HepG2 (cell line): ENCODE data around the gene STIM1. TPM values are rescaled to one million over a fixed set of nuclear protein-coding genes. Genes with fewer than 3 reads are reported as not detected.

Source experiments
- ATF7 ChIP-seq, 2 experiments: fragments of 450-650 bp in 1 of 2; sonication (generic) in 1 of 2; formaldehyde crosslinking in 1 of 2; IDR thresholded peaks; 2 replicates each; pipeline versions ENCODE4 v1.4.0 to v1.6.1; 2016 to 2020; ENCODE audit warnings: antibody characterized with exemption in 1 of 2, mild to moderate bottlenecking in 1 of 2, missing genetic modification reagents in 1 of 2
- FOXK2 ChIP-seq: fragments of 450-650 bp; IDR thresholded peaks from 2 replicates; pipeline ENCODE4 v1.6.1; 2016
- KDM5A ChIP-seq: fragments of 200-600 bp; sonication (generic); IDR thresholded peaks from 2 replicates; pipeline ENCODE4 v1.7.0; 2018; ENCODE audit warnings: antibody characterized with exemption, mild to moderate bottlenecking, low read length, borderline replicate concordance
- MEF2D ChIP-seq: sonication (generic); formaldehyde crosslinking; IDR thresholded peaks from 2 replicates; pipeline ENCODE4 v1.5.1; 2020; ENCODE audit warnings: mild to moderate bottlenecking, missing genetic modification reagents
- NR1H2 ChIP-seq: sonication (generic); formaldehyde crosslinking; IDR thresholded peaks from 2 replicates; pipeline ENCODE4 v1.8.1; 2022; ENCODE audit warnings: low read depth, missing genetic modification reagents, borderline replicate concordance
- RARA ChIP-seq: IDR thresholded peaks from 2 replicates; pipeline ENCODE4 v1.6.1; 2016; ENCODE audit warnings: missing genetic modification reagents, missing compliant biosample characterization
- RBAK ChIP-seq: sonication (generic); formaldehyde crosslinking; IDR thresholded peaks from 2 replicates; pipeline ENCODE4 v1.5.1; 2020; ENCODE audit warnings: mild to moderate bottlenecking, missing genetic modification reagents
- TCF7 ChIP-seq: sonication (generic); IDR thresholded peaks from 2 replicates; pipeline ENCODE4 v1.6.1; 2016; ENCODE audit warnings: antibody characterized with exemption, low read depth
- TMF1 ChIP-seq: sonication (generic); formaldehyde crosslinking; IDR thresholded peaks from 2 replicates; pipeline ENCODE4 v1.8.1; 2022; ENCODE audit warnings: low read depth, missing genetic modification reagents
- TOPORS ChIP-seq: sonication (generic); formaldehyde crosslinking; IDR thresholded peaks from 2 replicates; pipeline ENCODE4 v1.8.0; 2023; ENCODE audit warnings: mild to moderate bottlenecking, missing genetic modification reagents
- ZBTB7B ChIP-seq: sonication (generic); formaldehyde crosslinking; IDR thresholded peaks from 2 replicates; pipeline ENCODE4 v1.4.0; 2020; ENCODE audit warnings: missing genetic modification reagents
- ZNF296 ChIP-seq: sonication (generic); formaldehyde crosslinking; conservative IDR thresholded peaks from 2 replicates; pipeline ENCODE4 v1.5.0; 2020; ENCODE audit warnings: mild to moderate bottlenecking, missing genetic modification reagents
- ZNF335 ChIP-seq: sonication (generic); formaldehyde crosslinking; IDR thresholded peaks from 2 replicates; pipeline ENCODE4 v1.4.0; 2020; ENCODE audit warnings: missing genetic modification reagents
- ZNF446 ChIP-seq: sonication (generic); formaldehyde crosslinking; IDR thresholded peaks from 2 replicates; pipeline ENCODE4 v1.5.0; 2020; ENCODE audit warnings: mild to moderate bottlenecking, missing genetic modification reagents
- ZNF878 ChIP-seq: sonication (generic); formaldehyde crosslinking; IDR thresholded peaks from 2 replicates; pipeline ENCODE4 v1.8.1; 2023; ENCODE audit warnings: mild to moderate bottlenecking, missing genetic modification reagents, moderate library complexity
- polyA plus RNA-seq, 8 experiments: library from polyadenylated mRNA; depleted of rRNA in 3 of 8; stranded (reverse) in 7 of 8; unstranded in 1 of 8; fragments of >200 nt; fragmentation: Illumina TruSeq in 4 of 8; extraction: Trizol in 4 of 8; gene quantifications; 2 replicates each; pipeline versions ENCODE4 v1.2.1 to v1.2.3, GENCODE V29; 2011 to 2016; ENCODE audit warnings: low read depth in 4 of 8, missing spikeins in 1 of 8, mixed read lengths in 1 of 8; ENCODE audit not compliant: insufficient read depth in 1 of 8
- total RNA-seq, 5 experiments: library from RNA; depleted of rRNA; stranded (reverse); fragments of >200 nt; fragmentation: Illumina TruSeq; extraction: Trizol; gene quantifications; 2 replicates each; pipeline ENCODE4 v1.2.3, GENCODE V29; 2016; ENCODE audit warnings: low read depth in 1 of 5
- TF ChIP-seq, protein P1 (sequence below), 2 experiments: IDR thresholded peaks; 2 replicates each; pipeline ENCODE4 v1.6.1; 2011 to 2012; ENCODE audit warnings: low read length in 2 of 2, borderline replicate concordance in 1 of 2, low read depth in 1 of 2, mild to moderate bottlenecking in 1 of 2, moderate library complexity in 1 of 2
- TF ChIP-seq, protein P2 (sequence below): IDR thresholded peaks from 2 replicates; pipeline ENCODE4 v1.6.1; 2012; ENCODE audit warnings: inconsistent platforms
- TF ChIP-seq, protein P3 (sequence below): sonication (generic); formaldehyde crosslinking; conservative IDR thresholded peaks from 2 replicates; pipeline ENCODE4 v1.4.0; 2020; ENCODE audit warnings: missing genetic modification reagents
- TF ChIP-seq, protein P4 (sequence below): fragments of 450-650 bp; IDR thresholded peaks from 2 replicates; pipeline ENCODE4 v1.6.1; 2017; ENCODE audit warnings: mild to moderate bottlenecking
- TF ChIP-seq, protein P5 (sequence below): sonication (generic); formaldehyde crosslinking; IDR thresholded peaks from 2 replicates; pipeline ENCODE4 v1.4.0; 2020; ENCODE audit warnings: missing genetic modification reagents

STIM1 gene
- total and polyA plus RNA-seq, 2 of the 13 experiments (the other 11 are each of a cell fraction or from before 2014, with no cell fraction given), result 19.2 to 28.5 TPM

DNA sequence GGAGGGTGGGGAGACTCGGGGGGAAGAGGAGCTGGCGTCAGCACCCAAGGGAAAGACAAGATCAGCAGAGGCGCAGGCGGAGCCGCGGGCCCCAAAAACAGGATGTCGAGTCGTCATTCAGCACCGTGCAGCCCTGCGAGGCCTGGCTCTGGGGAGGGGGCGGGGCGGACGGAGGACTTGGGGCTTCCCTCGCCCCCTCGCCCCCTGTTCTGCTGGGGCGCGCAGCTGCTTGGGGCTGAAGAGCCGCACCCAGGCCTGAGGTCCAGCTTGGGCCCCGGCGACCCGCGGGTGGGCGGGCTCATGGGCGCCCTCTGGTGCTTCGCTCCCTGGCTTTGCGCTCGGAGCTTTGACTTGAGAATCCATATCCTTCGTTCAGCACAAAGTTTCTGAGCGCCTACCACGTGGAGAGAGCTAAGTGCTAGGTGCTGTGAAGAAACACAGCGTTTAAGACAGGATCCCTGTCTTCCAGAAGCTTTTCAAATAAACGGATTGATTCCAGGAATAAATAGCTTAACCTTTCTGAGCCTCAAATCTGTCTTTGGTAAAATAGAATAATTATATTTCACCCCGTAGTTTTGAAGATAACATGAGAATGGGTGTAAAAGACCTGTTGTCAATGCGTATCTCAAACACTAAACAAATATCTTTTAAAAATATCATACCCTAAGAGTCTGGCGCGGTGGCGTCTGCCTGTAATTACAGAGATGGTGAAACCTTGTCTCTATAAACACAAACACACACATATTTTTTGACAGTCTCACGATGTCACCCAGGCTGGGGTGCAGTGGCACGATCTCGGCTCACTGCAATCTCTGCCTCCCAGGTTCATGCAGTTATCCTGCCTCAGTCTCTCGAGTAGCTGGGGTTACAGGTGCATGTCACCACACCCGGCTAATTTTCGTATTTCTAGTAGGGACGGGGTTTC lies 13.8 kb upstream of the STIM1 start (continued):
- TF ChIP-seq, protein P1, sequence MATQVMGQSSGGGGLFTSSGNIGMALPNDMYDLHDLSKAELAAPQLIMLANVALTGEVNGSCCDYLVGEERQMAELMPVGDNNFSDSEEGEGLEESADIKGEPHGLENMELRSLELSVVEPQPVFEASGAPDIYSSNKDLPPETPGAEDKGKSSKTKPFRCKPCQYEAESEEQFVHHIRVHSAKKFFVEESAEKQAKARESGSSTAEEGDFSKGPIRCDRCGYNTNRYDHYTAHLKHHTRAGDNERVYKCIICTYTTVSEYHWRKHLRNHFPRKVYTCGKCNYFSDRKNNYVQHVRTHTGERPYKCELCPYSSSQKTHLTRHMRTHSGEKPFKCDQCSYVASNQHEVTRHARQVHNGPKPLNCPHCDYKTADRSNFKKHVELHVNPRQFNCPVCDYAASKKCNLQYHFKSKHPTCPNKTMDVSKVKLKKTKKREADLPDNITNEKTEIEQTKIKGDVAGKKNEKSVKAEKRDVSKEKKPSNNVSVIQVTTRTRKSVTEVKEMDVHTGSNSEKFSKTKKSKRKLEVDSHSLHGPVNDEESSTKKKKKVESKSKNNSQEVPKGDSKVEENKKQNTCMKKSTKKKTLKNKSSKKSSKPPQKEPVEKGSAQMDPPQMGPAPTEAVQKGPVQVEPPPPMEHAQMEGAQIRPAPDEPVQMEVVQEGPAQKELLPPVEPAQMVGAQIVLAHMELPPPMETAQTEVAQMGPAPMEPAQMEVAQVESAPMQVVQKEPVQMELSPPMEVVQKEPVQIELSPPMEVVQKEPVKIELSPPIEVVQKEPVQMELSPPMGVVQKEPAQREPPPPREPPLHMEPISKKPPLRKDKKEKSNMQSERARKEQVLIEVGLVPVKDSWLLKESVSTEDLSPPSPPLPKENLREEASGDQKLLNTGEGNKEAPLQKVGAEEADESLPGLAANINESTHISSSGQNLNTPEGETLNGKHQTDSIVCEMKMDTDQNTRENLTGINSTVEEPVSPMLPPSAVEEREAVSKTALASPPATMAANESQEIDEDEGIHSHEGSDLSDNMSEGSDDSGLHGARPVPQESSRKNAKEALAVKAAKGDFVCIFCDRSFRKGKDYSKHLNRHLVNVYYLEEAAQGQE (IDR thresholded peaks at IDR 0.05; ENCODE audit: borderline replicate concordance in 1 of 2, low read depth in 1 of 2, low read length in 2 of 2), result no peak
- TF ChIP-seq, protein P2, sequence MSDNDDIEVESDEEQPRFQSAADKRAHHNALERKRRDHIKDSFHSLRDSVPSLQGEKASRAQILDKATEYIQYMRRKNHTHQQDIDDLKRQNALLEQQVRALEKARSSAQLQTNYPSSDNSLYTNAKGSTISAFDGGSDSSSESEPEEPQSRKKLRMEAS, result peak; percentile 95
- no peak for TF ChIP-seq RBAK (CRISPR knock-in tag)
- no peak for TF ChIP-seq RARA
- TF ChIP-seq MEF2D (CRISPR knock-in tag), result peak; percentile 49; the same call in 1 of the 2 replicates
- TF ChIP-seq, protein P3, sequence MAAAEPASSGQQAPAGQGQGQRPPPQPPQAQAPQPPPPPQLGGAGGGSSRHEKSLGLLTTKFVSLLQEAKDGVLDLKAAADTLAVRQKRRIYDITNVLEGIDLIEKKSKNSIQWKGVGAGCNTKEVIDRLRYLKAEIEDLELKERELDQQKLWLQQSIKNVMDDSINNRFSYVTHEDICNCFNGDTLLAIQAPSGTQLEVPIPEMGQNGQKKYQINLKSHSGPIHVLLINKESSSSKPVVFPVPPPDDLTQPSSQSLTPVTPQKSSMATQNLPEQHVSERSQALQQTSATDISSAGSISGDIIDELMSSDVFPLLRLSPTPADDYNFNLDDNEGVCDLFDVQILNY (CRISPR knock-in tag), result no peak
- TF ChIP-seq TMF1 (CRISPR knock-in tag), result no peak
- TF ChIP-seq FOXK2, result no peak
- no peak for TF ChIP-seq NR1H2 (CRISPR knock-in tag)
- TF ChIP-seq ZBTB7B (CRISPR knock-in tag), result no peak; the same call in 1 of the 2 replicates
- no peak for TF ChIP-seq TCF7
- TF ChIP-seq ZNF878 (CRISPR knock-in tag), result no peak; the same call in 1 of the 2 replicates
- 0 out of 2 replicates have a peak, but pooled peaks have one; percentile 38 for TF ChIP-seq ZNF296 (CRISPR knock-in tag)
- TF ChIP-seq ZNF335 (CRISPR knock-in tag), result no peak; the same call in 1 of the 2 replicates
- TF ChIP-seq, protein P4, sequence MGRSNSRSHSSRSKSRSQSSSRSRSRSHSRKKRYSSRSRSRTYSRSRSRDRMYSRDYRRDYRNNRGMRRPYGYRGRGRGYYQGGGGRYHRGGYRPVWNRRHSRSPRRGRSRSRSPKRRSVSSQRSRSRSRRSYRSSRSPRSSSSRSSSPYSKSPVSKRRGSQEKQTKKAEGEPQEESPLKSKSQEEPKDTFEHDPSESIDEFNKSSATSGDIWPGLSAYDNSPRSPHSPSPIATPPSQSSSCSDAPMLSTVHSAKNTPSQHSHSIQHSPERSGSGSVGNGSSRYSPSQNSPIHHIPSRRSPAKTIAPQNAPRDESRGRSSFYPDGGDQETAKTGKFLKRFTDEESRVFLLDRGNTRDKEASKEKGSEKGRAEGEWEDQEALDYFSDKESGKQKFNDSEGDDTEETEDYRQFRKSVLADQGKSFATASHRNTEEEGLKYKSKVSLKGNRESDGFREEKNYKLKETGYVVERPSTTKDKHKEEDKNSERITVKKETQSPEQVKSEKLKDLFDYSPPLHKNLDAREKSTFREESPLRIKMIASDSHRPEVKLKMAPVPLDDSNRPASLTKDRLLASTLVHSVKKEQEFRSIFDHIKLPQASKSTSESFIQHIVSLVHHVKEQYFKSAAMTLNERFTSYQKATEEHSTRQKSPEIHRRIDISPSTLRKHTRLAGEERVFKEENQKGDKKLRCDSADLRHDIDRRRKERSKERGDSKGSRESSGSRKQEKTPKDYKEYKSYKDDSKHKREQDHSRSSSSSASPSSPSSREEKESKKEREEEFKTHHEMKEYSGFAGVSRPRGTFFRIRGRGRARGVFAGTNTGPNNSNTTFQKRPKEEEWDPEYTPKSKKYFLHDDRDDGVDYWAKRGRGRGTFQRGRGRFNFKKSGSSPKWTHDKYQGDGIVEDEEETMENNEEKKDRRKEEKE, result no peak
- TF ChIP-seq TOPORS (CRISPR knock-in tag), result no peak
- no peak for TF ChIP-seq ATF7 (IDR thresholded peaks at IDR 0.05)
- no peak for TF ChIP-seq ATF7 (CRISPR knock-in tag; IDR thresholded peaks at IDR 0.05)
- TF ChIP-seq ZNF446 (CRISPR knock-in tag), result no peak
- TF ChIP-seq KDM5A, result no peak; the same call in 1 of the 2 replicates
- TF ChIP-seq, protein P5, sequence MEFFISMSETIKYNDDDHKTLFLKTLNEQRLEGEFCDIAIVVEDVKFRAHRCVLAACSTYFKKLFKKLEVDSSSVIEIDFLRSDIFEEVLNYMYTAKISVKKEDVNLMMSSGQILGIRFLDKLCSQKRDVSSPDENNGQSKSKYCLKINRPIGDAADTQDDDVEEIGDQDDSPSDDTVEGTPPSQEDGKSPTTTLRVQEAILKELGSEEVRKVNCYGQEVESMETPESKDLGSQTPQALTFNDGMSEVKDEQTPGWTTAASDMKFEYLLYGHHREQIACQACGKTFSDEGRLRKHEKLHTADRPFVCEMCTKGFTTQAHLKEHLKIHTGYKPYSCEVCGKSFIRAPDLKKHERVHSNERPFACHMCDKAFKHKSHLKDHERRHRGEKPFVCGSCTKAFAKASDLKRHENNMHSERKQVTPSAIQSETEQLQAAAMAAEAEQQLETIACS (CRISPR knock-in tag), result no peak
